H54 (cell line): ENCODE results near the gene KANK3.
"Not testable (repeated sequence)": the region's sequence is repeated elsewhere in the genome, so short reads cannot be mapped to it uniquely, and the experiment has no call there.

Experiments
- DNase-seq: peaks from one replicate; pipeline ENCODE4 v3.0.0; 2011; ENCODE audit warnings: low spot score, mixed read lengths; ENCODE audit not compliant: insufficient read length
- FAIRE-seq: peaks from 3 replicates; lab custom pipeline; 2011; peaks lifted over from hg19 to GRCh38; lab: Jason Lieb, UNC
- POLR2A ChIP-seq: IDR thresholded peaks from 2 replicates; pipeline ENCODE4 v1.6.1; 2011; ENCODE audit warnings: low read depth, mild to moderate bottlenecking, low read length

The KANK3 gene

GRCh38 chr19:8342684-8343482 is at the start of gene KANK3:
KANK3 (minus strand) TSS chr19:8343262; CDS start chr19:8337828, 5,434 bp downstream.
- DNase-seq: peak; percentile 98
- no peak for TF ChIP-seq POLR2A
- FAIRE-seq: no peak

GRCh38 chr19:8392017-8392591 is 49.0 kb upstream of the KANK3 start:
- FAIRE-seq (no peak), DNase-seq (no peak)
- TF ChIP-seq POLR2A: no peak

- no peak for TF ChIP-seq POLR2A
- DNase-seq (no peak), FAIRE-seq (no peak)
Measured at GRCh38 chr19:8391198-8392016, 48.3 kb upstream of the KANK3 start.

GRCh38 chr19:8390617-8390981 is 47.5 kb upstream of the KANK3 start:
- FAIRE-seq: no peak
- no peak; the same call in 1 of the 2 replicates for TF ChIP-seq POLR2A
- peak; percentile 75 for DNase-seq

- peak; percentile 75 for FAIRE-seq
- peak; percentile 55 for TF ChIP-seq POLR2A
- peak; percentile 96 for DNase-seq
Measured at GRCh38 chr19:8389891-8390616, 47.0 kb upstream of the KANK3 start, which contains the start of gene RAB11B. RAB11B (plus strand) TSS chr19:8390360; CDS start chr19:8390417, 57 bp downstream.

- no peak for TF ChIP-seq POLR2A
- DNase-seq (no peak), FAIRE-seq (no peak)
Measured at GRCh38 chr19:8388612-8388958, 45.5 kb upstream of the KANK3 start.

- DNase-seq: no peak
- no peak for TF ChIP-seq POLR2A
- FAIRE-seq: no peak
Measured at GRCh38 chr19:8387688-8388611, 44.9 kb upstream of the KANK3 start.

- FAIRE-seq: no peak
- DNase-seq: no peak
- TF ChIP-seq POLR2A: no peak
Measured at GRCh38 chr19:8386990-8387389, 43.9 kb upstream of the KANK3 start.

GRCh38 chr19:8386419-8386818 is 43.4 kb upstream of the KANK3 start:
- not testable (repeated sequence) for FAIRE-seq, DNase-seq

- not testable (repeated sequence) for DNase-seq
Measured at GRCh38 chr19:8385566-8385965, 42.5 kb upstream of the KANK3 start.

GRCh38 chr19:8385103-8385502 is 42.0 kb upstream of the KANK3 start:
- not testable (repeated sequence) for DNase-seq, FAIRE-seq

More at GRCh38 chr19:8385566-8385965, 42.5 kb upstream of the KANK3 start:
- not testable (repeated sequence) for FAIRE-seq

GRCh38 chr19:8384569-8384968 is 41.5 kb upstream of the KANK3 start:
- FAIRE-seq: not testable (repeated sequence)

GRCh38 chr19:8379156-8379891 is 36.3 kb upstream of the KANK3 start:
- not testable (repeated sequence) for FAIRE-seq, DNase-seq

More at GRCh38 chr19:8384569-8384968, 41.5 kb upstream of the KANK3 start:
- DNase-seq: not testable (repeated sequence)
